MM.1S (cell line): ENCODE data around the gene CHTF18.

Experiments
- DNase-seq: peaks from one replicate; pipeline ENCODE4 v3.0.0-alpha.2; 2015
- H2AFZ ChIP-seq: fragments of 300-600 bp; sonication (generic); 2 replicates; pipeline ENCODE4 v1.6.0; 2016; ENCODE audit warnings: antibody characterized with exemption, low read length
- H3F3A ChIP-seq: fragments of 300-600 bp; sonication (generic); 2 replicates; pipeline ENCODE4 v1.6.1; 2016; ENCODE audit warnings: mild to moderate bottlenecking, antibody characterized with exemption, low read length, moderate library complexity, mixed read lengths; ENCODE audit not compliant: insufficient read depth
- H3K27ac ChIP-seq: fragments of 300-600 bp; sonication (generic); 2 replicates; pipeline ENCODE4 v1.5.1; 2016; ENCODE audit warnings: mild to moderate bottlenecking, low read length
- H3K27me3 ChIP-seq: fragments of 300-600 bp; sonication (generic); replicated peaks from 2 replicates; pipeline ENCODE4 v1.6.0; 2016; ENCODE audit warnings: low read length; ENCODE audit not compliant: insufficient read depth
- H3K36me3 ChIP-seq: fragments of 300-600 bp; sonication (generic); replicated peaks from 2 replicates; pipeline ENCODE4 v1.6.1; 2016; ENCODE audit warnings: mild to moderate bottlenecking, low read length, mixed read lengths; ENCODE audit not compliant: insufficient read depth
- H3K4me1 ChIP-seq: fragments of 300-600 bp; sonication (generic); 2 replicates; pipeline ENCODE4 v1.6.1; 2016; ENCODE audit warnings: low read length, mixed read lengths
- H3K4me2 ChIP-seq: fragments of 300-600 bp; sonication (generic); 2 replicates; pipeline ENCODE4 v1.6.0; 2016; ENCODE audit warnings: low read depth, low read length
- H3K4me3 ChIP-seq: fragments of 300-600 bp; sonication (generic); 2 replicates; pipeline ENCODE4 v1.5.1; 2016; ENCODE audit warnings: low read length, mixed read lengths
- H3K79me2 ChIP-seq: fragments of 300-600 bp; sonication (generic); 2 replicates; pipeline ENCODE4 v1.6.1; 2016; ENCODE audit warnings: mixed run types, low read length, mixed read lengths
- H3K9ac ChIP-seq: fragments of 300-600 bp; sonication (generic); 2 replicates; pipeline ENCODE4 v1.6.1; 2016; ENCODE audit warnings: low read length, mixed read lengths
- H3K9me2 ChIP-seq: fragments of 300-600 bp; sonication (generic); replicated peaks from 2 replicates; pipeline ENCODE4 v1.6.1; 2016; ENCODE audit warnings: mild to moderate bottlenecking, low read length, mixed read lengths; ENCODE audit not compliant: insufficient read depth
- H3K9me3 ChIP-seq: fragments of 300-600 bp; sonication (generic); replicated peaks from 2 replicates; pipeline ENCODE4 v1.6.1; 2016; ENCODE audit warnings: mild to moderate bottlenecking, low read length, mixed read lengths; ENCODE audit not compliant: insufficient read depth
- H4K20me1 ChIP-seq: fragments of 300-600 bp; sonication (generic); 2 replicates; pipeline ENCODE4 v1.6.1; 2016; ENCODE audit warnings: mild to moderate bottlenecking, low read length, moderate library complexity, mixed read lengths; ENCODE audit not compliant: insufficient read depth
- EZH2 ChIP-seq: fragments of 300-600 bp; sonication (generic); optimal IDR thresholded peaks from 2 replicates; pipeline ENCODE3; 2017; ENCODE audit warnings: low read depth, mild to moderate bottlenecking, antibody characterized with exemption, low read length, mixed read lengths
- EZH2phosphoT487 ChIP-seq: fragments of 300-600 bp; sonication (generic); IDR thresholded peaks from 2 replicates; pipeline ENCODE4 v1.6.1; 2018; ENCODE audit warnings: antibody characterized with exemption, low read length
- TF ChIP-seq, protein P1 (sequence below): fragments of 300-600 bp; sonication (generic); IDR thresholded peaks from 2 replicates; pipeline ENCODE4 v1.5.1; 2016; ENCODE audit warnings: antibody characterized with exemption, low read length, mixed read lengths

Gene CHTF18

DNA sequence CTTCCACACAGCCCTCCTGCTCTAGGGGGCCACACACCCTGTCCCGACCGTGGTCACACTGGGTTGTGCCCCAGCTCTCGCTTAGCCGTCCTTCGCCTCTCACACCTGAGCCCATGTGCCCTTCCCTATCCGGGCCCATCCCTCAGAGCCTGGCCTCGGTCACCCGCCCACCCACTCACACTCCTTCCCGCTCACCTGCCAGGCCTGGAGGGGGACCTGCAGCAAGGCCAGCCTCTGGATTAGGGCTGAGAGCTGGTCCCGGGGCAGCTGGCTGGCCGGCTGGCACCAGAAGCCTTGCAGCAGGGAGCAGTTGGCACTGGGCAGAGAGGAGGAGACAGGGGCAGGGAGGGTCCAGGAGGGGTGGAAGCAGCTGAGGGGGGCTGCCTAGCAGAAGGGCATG is 10.0 kb upstream of the CHTF18 start:
- H3K4me2 ChIP-seq = no peak overlapping the region
- H3K4me1 ChIP-seq = no peaks in the 10 kb centered on the region
- H4K20me1 ChIP-seq = no peaks in the 10 kb centered on the region
- no peaks in the 10 kb centered on the region for H3K9me3 ChIP-seq
- H3K36me3 ChIP-seq = no peaks in the 10 kb centered on the region
- H3F3A ChIP-seq = no peaks in the 10 kb centered on the region
- peaks cover 97% of the 10 kb centered on the region for H3K27me3 ChIP-seq
- no peaks in the 10 kb centered on the region for H3K9me2 ChIP-seq
- H3K9ac ChIP-seq = no peak overlapping the region
- no peak for DNase-seq
- H3K4me3 ChIP-seq = no peak overlapping the region
- no peak overlapping the region for H2AFZ ChIP-seq
- TF ChIP-seq EZH2 = no peak
- no peak for TF ChIP-seq EZH2phosphoT487
- TF ChIP-seq, protein P1, sequence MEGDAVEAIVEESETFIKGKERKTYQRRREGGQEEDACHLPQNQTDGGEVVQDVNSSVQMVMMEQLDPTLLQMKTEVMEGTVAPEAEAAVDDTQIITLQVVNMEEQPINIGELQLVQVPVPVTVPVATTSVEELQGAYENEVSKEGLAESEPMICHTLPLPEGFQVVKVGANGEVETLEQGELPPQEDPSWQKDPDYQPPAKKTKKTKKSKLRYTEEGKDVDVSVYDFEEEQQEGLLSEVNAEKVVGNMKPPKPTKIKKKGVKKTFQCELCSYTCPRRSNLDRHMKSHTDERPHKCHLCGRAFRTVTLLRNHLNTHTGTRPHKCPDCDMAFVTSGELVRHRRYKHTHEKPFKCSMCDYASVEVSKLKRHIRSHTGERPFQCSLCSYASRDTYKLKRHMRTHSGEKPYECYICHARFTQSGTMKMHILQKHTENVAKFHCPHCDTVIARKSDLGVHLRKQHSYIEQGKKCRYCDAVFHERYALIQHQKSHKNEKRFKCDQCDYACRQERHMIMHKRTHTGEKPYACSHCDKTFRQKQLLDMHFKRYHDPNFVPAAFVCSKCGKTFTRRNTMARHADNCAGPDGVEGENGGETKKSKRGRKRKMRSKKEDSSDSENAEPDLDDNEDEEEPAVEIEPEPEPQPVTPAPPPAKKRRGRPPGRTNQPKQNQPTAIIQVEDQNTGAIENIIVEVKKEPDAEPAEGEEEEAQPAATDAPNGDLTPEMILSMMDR = no peak
- H3K79me2 ChIP-seq = no peaks in the 10 kb centered on the region
- no peak overlapping the region for H3K27ac ChIP-seq

- H3K4me3 ChIP-seq = no peak overlapping the region
- no peak overlapping the region for H2AFZ ChIP-seq
- DNase-seq = no peak
- H3K9ac ChIP-seq = no peak overlapping the region
- no peak for TF ChIP-seq EZH2
- TF ChIP-seq EZH2phosphoT487 = no peak
- TF ChIP-seq, protein P1 = no peak
- no peaks in the 10 kb centered on the region for H4K20me1 ChIP-seq
- no peaks in the 10 kb centered on the region for H3K36me3 ChIP-seq
- H3K79me2 ChIP-seq = no peaks in the 10 kb centered on the region
- peaks cover 92% of the 10 kb centered on the region for H3K27me3 ChIP-seq
- no peaks in the 10 kb centered on the region for H3K9me2 ChIP-seq
- H3K4me1 ChIP-seq = no peaks in the 10 kb centered on the region
- H3F3A ChIP-seq = no peaks in the 10 kb centered on the region
- H3K27ac ChIP-seq = no peak overlapping the region
- no peak overlapping the region for H3K4me2 ChIP-seq
- no peaks in the 10 kb centered on the region for H3K9me3 ChIP-seq
These were observed 9.4 kb upstream of the CHTF18 start for GRCh38 chr16:778909-779527.

DNA sequence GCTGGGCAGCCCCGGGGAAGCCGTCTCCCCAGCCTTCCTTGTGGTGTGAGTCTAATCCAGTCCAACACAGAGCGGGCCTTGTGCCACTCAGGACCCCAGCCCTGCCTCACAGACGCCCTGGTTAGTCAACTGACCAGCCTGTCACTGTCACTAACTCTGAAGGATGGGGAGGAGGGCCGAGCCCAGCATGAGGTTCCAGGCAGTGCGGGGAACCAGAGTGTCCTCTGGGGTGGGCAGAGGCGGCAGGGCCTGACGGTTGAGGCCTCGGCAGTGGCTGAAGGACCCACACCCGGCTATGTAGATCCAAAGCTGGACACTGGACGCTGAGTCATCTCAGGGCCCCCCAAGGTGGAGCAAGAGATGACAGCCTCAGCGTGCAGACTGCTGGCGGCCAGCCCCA is 8.9 kb upstream of the CHTF18 start:
- no peak for DNase-seq
- no peaks in the 10 kb centered on the region for H3K9me3 ChIP-seq
- no peak overlapping the region for H3K4me3 ChIP-seq
- no peak overlapping the region for H2AFZ ChIP-seq
- peaks cover 87% of the 10 kb centered on the region for H3K27me3 ChIP-seq
- H3K36me3 ChIP-seq = no peaks in the 10 kb centered on the region
- no peak overlapping the region for H3K9ac ChIP-seq
- no peaks in the 10 kb centered on the region for H3K79me2 ChIP-seq
- no peaks in the 10 kb centered on the region for H3F3A ChIP-seq
- H4K20me1 ChIP-seq = no peaks in the 10 kb centered on the region
- H3K27ac ChIP-seq = no peak overlapping the region
- TF ChIP-seq EZH2phosphoT487 (no peak), EZH2 (no peak)
- no peaks in the 10 kb centered on the region for H3K4me1 ChIP-seq
- no peaks in the 10 kb centered on the region for H3K9me2 ChIP-seq
- H3K4me2 ChIP-seq = no peak overlapping the region

DNA sequence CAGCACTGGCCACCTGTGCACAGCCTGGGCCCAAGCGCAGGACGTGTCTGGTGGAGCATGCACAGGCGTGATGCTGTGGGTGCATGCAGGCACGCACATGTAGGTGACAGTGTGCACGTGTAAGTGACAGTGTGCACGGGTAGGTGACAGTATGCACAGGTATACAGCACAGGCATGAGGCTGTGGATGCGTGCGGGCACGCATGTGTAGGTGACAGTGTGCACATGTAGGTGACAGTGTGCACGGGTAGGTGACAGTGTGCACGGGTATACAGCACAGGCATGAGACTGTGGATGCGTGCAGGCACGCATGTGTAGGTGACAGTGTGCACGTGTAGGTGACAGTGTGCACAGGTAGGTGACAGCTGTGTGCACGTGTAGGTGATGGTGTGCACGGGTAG is 8.1 kb upstream of the CHTF18 start:
- H3K4me1 ChIP-seq = no peaks in the 10 kb centered on the region
- H3K4me3 ChIP-seq = no peak overlapping the region
- H2AFZ ChIP-seq = no peak overlapping the region
- H3K27ac ChIP-seq = no peak overlapping the region
- no peak for DNase-seq
- no peaks in the 10 kb centered on the region for H3K9me2 ChIP-seq
- TF ChIP-seq EZH2phosphoT487 (no peak), EZH2 (no peak)
- TF ChIP-seq, protein P1 = no peak
- H3F3A ChIP-seq = no peaks in the 10 kb centered on the region
- H3K4me2 ChIP-seq = no peak overlapping the region
- H3K9me3 ChIP-seq = no peaks in the 10 kb centered on the region
- no peaks in the 10 kb centered on the region for H3K36me3 ChIP-seq
- no peaks in the 10 kb centered on the region; the same call in 1 of the 2 replicates for H4K20me1 ChIP-seq
- no peak overlapping the region for H3K9ac ChIP-seq
- H3K79me2 ChIP-seq = no peaks in the 10 kb centered on the region
- peaks cover 79% of the 10 kb centered on the region for H3K27me3 ChIP-seq
